ENCODE data around the gene SLC25A19. TPM values are rescaled to one million over a fixed set of nuclear protein-coding genes. Genes with fewer than 3 reads are reported as not detected.
"Not testable (repeated sequence)": the region's sequence is repeated elsewhere in the genome, so short reads cannot be mapped to it uniquely, and the experiment has no call there.

The SLC25A19 gene
- total RNA-seq, 1 experiment from 2014 or later, result 21.0 TPM

DNA sequence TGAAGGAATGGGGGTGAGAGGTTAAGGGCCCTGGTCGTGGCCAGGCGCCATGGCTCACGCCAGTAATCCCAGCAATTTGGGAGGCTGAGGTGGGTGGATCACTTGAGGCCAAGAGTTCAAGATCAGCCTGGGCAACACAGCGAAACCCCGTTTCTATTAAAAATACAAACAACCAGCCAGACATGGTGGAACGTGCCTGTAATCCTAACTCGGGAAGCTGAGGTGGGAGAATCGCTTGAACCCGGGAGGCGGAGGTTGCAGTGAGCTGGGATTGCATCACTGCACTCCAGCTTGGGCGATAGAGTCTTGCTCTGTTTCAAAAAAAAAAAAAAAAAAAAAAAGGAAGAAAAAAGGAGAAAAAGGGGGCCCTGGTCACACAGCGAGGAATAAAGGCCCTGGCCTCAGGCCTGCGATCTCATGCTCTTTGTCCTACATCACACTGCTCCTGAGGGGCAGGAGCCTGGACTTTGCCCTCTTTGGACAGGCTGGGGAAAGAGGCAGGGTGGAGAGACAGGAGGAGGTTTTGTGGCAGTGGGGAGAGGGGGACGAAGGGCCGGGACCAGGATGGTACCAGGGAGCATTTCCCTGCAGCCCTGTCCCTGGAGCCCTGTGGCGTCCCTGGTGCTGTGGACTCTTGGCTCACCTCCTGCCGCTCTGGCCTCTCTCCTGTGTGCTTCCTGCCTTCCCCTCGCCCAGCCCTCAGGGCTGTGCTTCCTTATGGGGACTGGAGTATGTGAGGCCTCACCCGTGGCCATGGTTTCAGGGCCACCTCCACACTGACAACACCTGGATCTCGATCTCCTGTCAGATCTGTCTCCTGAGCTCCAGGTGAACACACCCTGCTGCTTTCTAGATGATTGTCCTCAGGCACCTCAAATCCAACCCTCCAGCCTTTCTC, 19.7 kb upstream of the SLC25A19 start:
- no peak for DNase-seq (ENCODE audit: low read depth, low spot score)
- in situ Hi-C loops (cut with HindIII; ENCODE audit: low pct_unique_long_range_greater_than_20kb, low sequenced_read_pairs), result no loop called here

- in situ Hi-C loops (cut with HindIII; ENCODE audit: low pct_unique_long_range_greater_than_20kb, low sequenced_read_pairs), result no loop called here
- DNase-seq (ENCODE audit: low read depth, low spot score), result no peak
These were observed 18.9 kb upstream of the SLC25A19 start for GRCh38 chr17:75307957-75308731.

DNA sequence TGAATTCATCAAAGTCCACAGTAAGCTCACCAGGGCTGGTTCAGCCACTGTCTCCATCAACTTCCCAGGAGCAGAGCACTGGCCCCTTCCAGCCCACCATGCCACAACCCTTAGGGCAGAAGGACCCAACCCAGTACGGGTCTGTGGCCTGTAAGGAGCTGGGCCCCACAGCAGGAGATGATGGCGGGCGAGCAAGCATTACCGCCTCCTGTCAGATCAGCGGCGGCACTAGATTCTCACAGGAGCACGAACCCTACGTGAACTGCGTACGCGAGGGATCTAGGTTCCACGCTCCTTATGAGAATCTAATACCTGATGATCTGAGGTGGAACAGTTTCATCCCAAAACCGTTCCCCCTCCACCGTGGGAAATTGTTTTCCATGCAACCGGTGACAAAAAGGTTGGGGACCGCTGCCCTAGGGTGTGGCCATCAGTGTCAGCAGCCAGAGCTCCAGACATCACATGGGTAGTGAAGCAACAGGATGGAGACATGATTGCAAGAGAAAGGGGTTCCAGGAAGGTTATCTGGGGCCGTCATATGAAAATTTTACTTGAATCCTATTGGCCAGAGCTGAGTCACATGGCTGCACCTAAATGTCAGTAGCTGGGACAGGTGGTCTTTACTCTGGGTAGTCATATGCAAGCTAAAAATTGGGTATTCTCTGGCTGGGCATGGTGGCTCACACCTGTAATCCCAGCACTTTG, 12.4 kb upstream of the SLC25A19 start:
- DNase-seq (ENCODE audit: low read depth, low spot score), result no peak
- in situ Hi-C loops (cut with HindIII; ENCODE audit: low pct_unique_long_range_greater_than_20kb, low sequenced_read_pairs), result no loop called here

GRCh38 chr17:75301049-75301448, 11.8 kb upstream of the SLC25A19 start:
- in situ Hi-C loops (cut with HindIII; ENCODE audit: low pct_unique_long_range_greater_than_20kb, low sequenced_read_pairs), result no loop called here

GRCh38 chr17:75300280-75300679, 11.0 kb upstream of the SLC25A19 start:
- in situ Hi-C loops (cut with HindIII; ENCODE audit: low pct_unique_long_range_greater_than_20kb, low sequenced_read_pairs), result no loop called here
- DNase-seq (ENCODE audit: low read depth, low spot score), result no peak

More at GRCh38 chr17:75301049-75301448, 11.8 kb upstream of the SLC25A19 start:
- no peak for DNase-seq (ENCODE audit: low read depth, low spot score)

- no peak for DNase-seq (ENCODE audit: low read depth, low spot score)
- in situ Hi-C loops (cut with HindIII; ENCODE audit: low pct_unique_long_range_greater_than_20kb, low sequenced_read_pairs), result no loop called here
These were observed 6.2 kb upstream of the SLC25A19 start for GRCh38 chr17:75295201-75296158.

DNA sequence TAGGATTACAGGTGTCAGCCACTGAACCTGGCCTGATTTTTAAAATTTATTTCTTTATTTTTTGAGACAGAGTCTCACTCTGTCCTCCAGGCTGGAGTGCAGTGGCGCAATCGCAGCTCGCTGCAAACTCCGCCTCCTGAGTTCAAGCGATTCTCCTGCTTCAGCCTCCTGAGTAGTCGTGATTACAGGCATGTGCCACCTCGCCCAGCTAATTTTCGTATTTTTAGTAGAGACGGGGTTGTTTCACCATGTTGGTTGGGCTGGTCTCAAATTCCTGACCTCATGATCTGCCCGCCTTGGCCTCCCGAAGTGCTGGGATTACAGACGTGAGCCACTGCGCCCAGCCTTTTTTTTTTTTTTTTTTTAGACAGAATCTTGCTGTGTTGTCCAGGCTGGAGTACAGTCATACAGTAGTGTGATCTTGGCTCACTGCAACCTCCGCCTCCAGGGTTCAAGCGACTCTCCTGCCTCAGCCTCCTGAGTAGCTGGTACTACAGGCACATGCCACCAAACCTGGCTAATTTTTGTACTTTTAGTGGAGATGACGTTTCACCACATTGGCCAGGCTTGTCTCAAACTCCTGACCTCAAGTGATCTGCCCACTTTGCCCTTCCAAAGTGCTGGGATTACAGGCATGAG, 3.7 kb upstream of the SLC25A19 start:
- in situ Hi-C loops (cut with HindIII; ENCODE audit: low pct_unique_long_range_greater_than_20kb, low sequenced_read_pairs); DNase-seq (ENCODE audit: low read depth, low spot score): not testable (repeated sequence)

- in situ Hi-C loops (cut with HindIII; ENCODE audit: low pct_unique_long_range_greater_than_20kb, low sequenced_read_pairs), result no loop called here
- DNase-seq (ENCODE audit: low read depth, low spot score), result peak; percentile 75
These were observed 652 bp upstream of the SLC25A19 start for GRCh38 chr17:75289832-75290337.

DNA sequence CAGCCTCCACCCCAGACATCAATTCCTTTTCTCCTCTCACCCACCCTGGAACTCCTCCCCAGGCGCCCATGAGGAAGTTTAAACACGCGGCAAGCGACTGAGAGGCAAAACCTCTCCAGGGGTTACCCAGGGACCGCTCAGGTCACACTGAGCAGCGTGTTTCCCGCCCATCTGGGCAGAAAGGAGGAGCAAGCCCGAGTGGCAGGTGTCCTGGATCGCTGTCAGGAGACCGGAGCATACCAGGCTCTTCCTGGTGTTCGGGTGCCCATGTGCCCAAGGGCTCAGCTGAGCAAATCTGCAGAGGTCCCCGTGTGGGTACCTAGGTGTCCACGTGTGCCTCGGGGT, 491 bp downstream of the SLC25A19 start:
- DNase-seq (ENCODE audit: low read depth, low spot score), result peak; percentile 56
- in situ Hi-C loops (cut with HindIII; ENCODE audit: low pct_unique_long_range_greater_than_20kb, low sequenced_read_pairs), result no loop called here

- no peak for DNase-seq (ENCODE audit: low read depth, low spot score)
- in situ Hi-C loops (cut with HindIII; ENCODE audit: low pct_unique_long_range_greater_than_20kb, low sequenced_read_pairs), result no loop called here
These were observed 874 bp downstream of the SLC25A19 start for GRCh38 chr17:75288359-75288758.

GRCh38 chr17:75287221-75287620, 2.0 kb downstream of the SLC25A19 start:
- in situ Hi-C loops (cut with HindIII; ENCODE audit: low pct_unique_long_range_greater_than_20kb, low sequenced_read_pairs), result no loop called here
- no peak for DNase-seq (ENCODE audit: low read depth, low spot score)

DNA sequence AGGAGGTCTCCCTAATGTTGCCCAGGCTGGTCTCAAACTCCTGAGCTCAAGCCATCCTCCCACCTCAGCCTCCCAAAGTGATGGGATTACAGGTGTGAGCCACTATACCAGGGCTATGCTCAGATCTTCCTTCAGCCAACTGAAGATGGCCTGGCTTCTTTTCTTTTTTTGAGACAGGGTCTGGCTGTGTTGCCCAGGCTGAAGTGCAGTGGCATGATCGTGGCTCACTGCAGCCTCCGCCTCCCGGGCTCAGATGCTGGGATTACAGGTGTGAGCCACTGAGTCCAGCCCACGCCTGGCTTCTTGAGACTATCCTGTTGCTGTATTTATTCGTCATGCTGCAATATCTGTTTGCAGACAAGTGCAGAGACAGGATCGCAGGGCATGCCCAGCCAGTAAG, 4.1 kb downstream of the SLC25A19 start:
- in situ Hi-C loops (cut with HindIII; ENCODE audit: low pct_unique_long_range_greater_than_20kb, low sequenced_read_pairs), result no loop called here
- no peak for DNase-seq (ENCODE audit: low read depth, low spot score)

GRCh38 chr17:75280189-75280588, 9.0 kb downstream of the SLC25A19 start:
- in situ Hi-C loops (cut with HindIII; ENCODE audit: low pct_unique_long_range_greater_than_20kb, low sequenced_read_pairs); DNase-seq (ENCODE audit: low read depth, low spot score): not testable (repeated sequence)

GRCh38 chr17:75277664-75278071, 11.6 kb downstream of the SLC25A19 start:
- DNase-seq (ENCODE audit: low read depth, low spot score), result no peak
- in situ Hi-C loops (cut with HindIII; ENCODE audit: low pct_unique_long_range_greater_than_20kb, low sequenced_read_pairs), result no loop called here

GRCh38 chr17:75273977-75274708, 15.1 kb downstream of the SLC25A19 start:
- DNase-seq (ENCODE audit: low read depth, low spot score), result no peak
- in situ Hi-C loops (cut with HindIII; ENCODE audit: low pct_unique_long_range_greater_than_20kb, low sequenced_read_pairs), result no loop called here

- DNase-seq (ENCODE audit: low read depth, low spot score), result no peak
- in situ Hi-C loops (cut with HindIII; ENCODE audit: low pct_unique_long_range_greater_than_20kb, low sequenced_read_pairs), result no loop called here
These were observed 16.4 kb downstream of the SLC25A19 start for GRCh38 chr17:75272848-75273184.
